ENCODE results near the gene ELP5. TPM values are rescaled to one million over a fixed set of nuclear protein-coding genes. Genes with fewer than 3 reads are reported as not detected.

The ELP5 gene
- total RNA-seq, 1 experiment from 2014 or later = 20.3 TPM

- intact Hi-C loops (cut with micrococcal nuclease; ENCODE audit: unreplicated experiment) = no loop called here
Measured at GRCh38 chr17:7211491-7212273, 40.3 kb upstream of the ELP5 start.

GRCh38 chr17:7213895-7214299 lies 38.1 kb upstream of the ELP5 start:
- Mint-ChIP-seq H3K4me1 (ENCODE audit: low read depth, unreplicated experiment) (peaks cover 17% of the 10 kb centered on the region), H3K27me3 (ENCODE audit: unreplicated experiment) (peaks cover 70% of the 10 kb centered on the region), H3K9me3 (ENCODE audit: low read depth, unreplicated experiment) (no peaks in the 10 kb centered on the region), H3K36me3 (ENCODE audit: insufficient read depth, unreplicated experiment) (peaks cover 19% of the 10 kb centered on the region), H3K27ac (ENCODE audit: unreplicated experiment) (peak overlapping the region; percentile 85), H3K4me3 (ENCODE audit: low read depth, unreplicated experiment) (peak overlapping the region; percentile 74)
- no peak for DNase-seq
- BruUV-seq (replicated peaks) = no TSS peak
- CTCF ChIA-PET = interaction anchor here (0.5 kb wide), 1 partner anchor 25 kb away, joined by 13 read pairs; no protein-coding TSS in a partner anchor
- intact Hi-C loops (cut with micrococcal nuclease; ENCODE audit: unreplicated experiment) = no loop called here
- no peak for TF ChIP-seq CTCF (IDR thresholded peaks at IDR 0.05; ENCODE audit: unreplicated experiment)

More at GRCh38 chr17:7211491-7212273, 40.3 kb upstream of the ELP5 start:
- CTCF ChIA-PET = no interaction called here
- DNase-seq = no peak
- H3K9me3 Mint-ChIP-seq (ENCODE audit: low read depth, unreplicated experiment) = no peaks in the 10 kb centered on the region
- H3K4me3 Mint-ChIP-seq (ENCODE audit: low read depth, unreplicated experiment) = no peak overlapping the region
- H3K4me1 Mint-ChIP-seq (ENCODE audit: low read depth, unreplicated experiment) = peaks cover 25% of the 10 kb centered on the region
- H3K27ac Mint-ChIP-seq (ENCODE audit: unreplicated experiment) = no peak overlapping the region
- H3K27me3 Mint-ChIP-seq (ENCODE audit: unreplicated experiment) = peaks cover 89% of the 10 kb centered on the region
- H3K36me3 Mint-ChIP-seq (ENCODE audit: insufficient read depth, unreplicated experiment) = peaks cover 19% of the 10 kb centered on the region
- no peak for TF ChIP-seq CTCF (IDR thresholded peaks at IDR 0.05; ENCODE audit: unreplicated experiment)
- no TSS peak for BruUV-seq (replicated peaks)

GRCh38 chr17:7214300-7215135 lies 37.5 kb upstream of the ELP5 start:
- TF ChIP-seq CTCF (IDR thresholded peaks at IDR 0.05; ENCODE audit: unreplicated experiment) = peak; percentile 12
- BruUV-seq (replicated peaks) = no TSS peak
- H3K9me3 Mint-ChIP-seq (ENCODE audit: low read depth, unreplicated experiment) = no peaks in the 10 kb centered on the region
- H3K27me3 Mint-ChIP-seq (ENCODE audit: unreplicated experiment) = peaks cover 63% of the 10 kb centered on the region
- peak overlapping the region; percentile 85 for H3K27ac Mint-ChIP-seq (ENCODE audit: unreplicated experiment)
- H3K36me3 Mint-ChIP-seq (ENCODE audit: insufficient read depth, unreplicated experiment) = peaks cover 21% of the 10 kb centered on the region
- intact Hi-C loops (cut with micrococcal nuclease; ENCODE audit: unreplicated experiment) = no loop called here
- peak; percentile 98 for DNase-seq
- CTCF ChIA-PET = interaction anchor here (0.5 to 0.8 kb wide), 3 partner anchors 24 to 400 kb away, joined by 3 to 13 read pairs (median 7); no protein-coding TSS in a partner anchor
- H3K4me1 Mint-ChIP-seq (ENCODE audit: low read depth, unreplicated experiment) = peaks cover 17% of the 10 kb centered on the region
- H3K4me3 Mint-ChIP-seq (ENCODE audit: low read depth, unreplicated experiment) = peak overlapping the region; percentile 74

DNA sequence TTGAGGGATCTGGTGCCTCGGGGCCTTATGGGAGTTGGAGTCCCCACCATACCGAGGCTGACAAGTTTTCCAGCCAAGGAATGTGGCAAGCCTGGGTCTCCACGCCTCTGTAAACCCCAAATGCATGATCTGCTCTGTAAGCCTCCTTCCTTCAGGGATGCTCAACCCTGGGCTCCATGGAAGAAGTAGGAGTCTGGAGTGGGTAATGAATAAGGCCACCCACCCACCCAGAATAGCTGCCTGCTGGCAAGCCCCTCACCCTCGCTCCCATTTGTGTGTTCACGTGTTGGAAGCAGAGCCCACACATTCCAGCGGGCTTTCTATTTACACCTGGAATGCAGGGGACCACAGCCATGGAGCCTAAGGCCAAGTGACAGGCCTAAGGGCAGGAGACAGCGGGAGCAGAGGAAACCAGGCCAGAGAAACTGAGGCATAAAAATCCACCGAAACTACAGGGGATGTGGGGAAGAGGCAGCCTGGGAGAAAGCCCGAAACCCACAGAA lies 36.8 kb upstream of the ELP5 start:
- Mint-ChIP-seq H3K36me3 (ENCODE audit: insufficient read depth, unreplicated experiment) (peaks cover 28% of the 10 kb centered on the region), H3K27me3 (ENCODE audit: unreplicated experiment) (peaks cover 57% of the 10 kb centered on the region), H3K27ac (ENCODE audit: unreplicated experiment) (no peak overlapping the region), H3K4me1 (ENCODE audit: low read depth, unreplicated experiment) (peaks cover 17% of the 10 kb centered on the region), H3K4me3 (ENCODE audit: low read depth, unreplicated experiment) (peak overlapping the region; percentile 74), H3K9me3 (ENCODE audit: low read depth, unreplicated experiment) (no peaks in the 10 kb centered on the region)
- intact Hi-C loops (cut with micrococcal nuclease; ENCODE audit: unreplicated experiment) = no loop called here
- no peak for TF ChIP-seq CTCF (IDR thresholded peaks at IDR 0.05; ENCODE audit: unreplicated experiment)
- CTCF ChIA-PET = interaction anchor here (0.7 to 0.8 kb wide), 2 partner anchors 169 to 400 kb away, joined by 3 to 7 read pairs; no protein-coding TSS in a partner anchor
- no TSS peak for BruUV-seq (replicated peaks)
- no peak for DNase-seq

All from Calu3 (cell line).